ENCODE data around the gene CCNE1.

The CCNE1 gene
- 4.8 to 16.6 (median 10.2) reads per million in 3 experiments for total RNA-seq

DNA sequence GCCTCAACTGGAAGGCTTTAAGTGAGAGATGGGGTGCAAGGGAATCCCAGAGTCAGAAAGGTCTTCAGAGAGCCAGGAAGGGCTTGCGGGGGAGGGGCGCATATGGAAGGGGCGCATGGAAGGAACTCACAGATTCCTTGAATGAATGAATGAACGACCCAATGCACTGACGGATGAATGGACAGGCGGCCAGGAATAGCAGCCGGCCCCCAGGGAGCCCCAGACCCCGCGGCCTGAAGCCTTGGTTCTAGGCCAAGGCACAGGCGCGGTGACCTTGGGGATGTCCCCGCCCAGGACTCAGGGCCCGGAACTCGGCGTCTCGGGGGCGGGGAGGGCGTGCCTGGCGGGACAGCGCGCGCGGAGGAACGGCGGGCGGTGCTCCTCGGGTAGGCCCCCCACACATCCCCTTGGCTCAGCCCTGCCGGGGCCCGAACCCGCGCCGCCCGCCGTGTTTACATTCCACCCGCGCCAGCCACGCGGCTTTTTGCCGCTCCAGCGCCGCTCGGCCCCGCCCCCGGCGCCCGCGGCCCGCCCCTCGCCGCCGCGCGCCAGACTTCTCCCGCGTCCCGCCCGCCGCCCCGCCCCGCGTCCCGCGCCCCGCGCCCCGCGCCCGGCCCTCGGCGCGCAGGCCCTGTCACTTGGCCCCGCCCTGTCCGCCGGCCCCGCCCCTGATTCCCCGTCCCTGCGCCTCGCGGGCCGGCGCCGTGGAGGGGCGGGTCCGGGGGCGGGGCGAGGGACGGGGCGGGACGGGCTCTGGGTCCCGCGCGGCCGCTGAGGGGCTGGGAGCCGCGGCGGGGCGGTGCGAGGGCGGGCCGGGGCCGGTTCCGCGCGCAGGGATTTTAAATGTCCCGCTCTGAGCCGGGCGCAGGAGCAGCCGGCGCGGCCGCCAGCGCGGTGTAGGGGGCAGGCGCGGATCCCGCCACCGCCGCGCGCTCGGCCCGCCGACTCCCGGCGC, at the start of gene CCNE1:
Gene CCNE1, plus strand, starts transcription at position 867 of the 955 bp plus-strand sequence. CDS start 565 bp downstream, outside the sequence.
- peak; percentile 91 for DNase-seq

DNA sequence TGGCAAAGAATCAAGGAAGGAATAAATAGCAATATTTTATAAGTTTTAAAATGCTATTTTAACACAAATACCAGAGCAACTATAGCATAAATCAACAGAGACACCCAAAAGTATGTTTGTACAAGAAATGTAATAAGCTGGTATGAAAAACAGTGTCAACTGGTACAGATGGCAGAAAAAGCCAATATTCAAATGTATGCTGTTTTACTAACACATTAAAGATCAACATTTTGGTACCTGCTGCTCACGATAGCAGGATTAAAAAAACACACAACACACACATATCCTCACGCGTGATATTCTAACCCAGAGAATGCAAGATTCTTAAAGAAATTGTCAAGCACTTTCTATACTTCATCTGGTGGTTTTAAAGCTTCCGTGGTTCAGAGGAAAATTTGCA, 48.6 kb upstream of the CCNE1 start:
- no peak for DNase-seq

DNA sequence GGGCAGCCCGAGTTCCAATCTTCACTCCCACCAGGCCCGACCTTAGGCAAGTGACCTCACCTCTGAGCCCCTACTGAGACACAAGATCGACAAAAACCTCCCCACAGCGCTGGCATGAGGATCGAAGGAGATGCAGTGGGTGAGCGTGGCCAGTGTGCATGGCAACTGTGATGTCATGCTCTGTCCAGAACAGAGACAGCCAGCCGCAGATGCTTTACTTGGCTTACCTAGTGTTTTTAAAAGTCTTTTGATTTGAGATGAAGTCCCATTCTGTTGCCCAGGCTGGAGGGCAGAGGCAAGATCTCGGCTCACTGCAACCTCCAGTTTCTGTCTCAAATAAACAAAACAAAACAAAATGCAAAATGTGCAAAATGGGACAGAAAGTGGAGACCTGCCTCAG, 47.4 kb upstream of the CCNE1 start:
- no peak for DNase-seq

DNA sequence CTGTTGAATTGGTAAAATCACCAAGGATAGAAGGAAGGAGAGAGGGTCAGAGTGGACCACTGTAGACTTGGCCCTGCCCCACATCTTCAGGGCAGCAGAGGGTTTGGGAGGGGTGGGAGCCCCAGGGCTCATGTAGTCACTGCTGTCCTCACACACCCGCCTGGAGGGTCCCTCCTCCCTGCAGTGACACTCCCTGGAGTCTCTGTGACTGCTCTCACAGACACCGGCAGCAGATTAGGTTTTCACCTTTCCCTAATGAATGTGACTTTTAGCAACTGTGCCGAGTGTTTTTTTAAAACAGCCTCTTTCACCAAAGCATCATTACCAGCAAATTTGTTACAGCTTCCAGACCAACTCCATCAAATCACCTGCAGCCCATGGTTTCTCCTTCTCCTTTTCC, 45.7 kb upstream of the CCNE1 start:
- DNase-seq, result no peak

DNA sequence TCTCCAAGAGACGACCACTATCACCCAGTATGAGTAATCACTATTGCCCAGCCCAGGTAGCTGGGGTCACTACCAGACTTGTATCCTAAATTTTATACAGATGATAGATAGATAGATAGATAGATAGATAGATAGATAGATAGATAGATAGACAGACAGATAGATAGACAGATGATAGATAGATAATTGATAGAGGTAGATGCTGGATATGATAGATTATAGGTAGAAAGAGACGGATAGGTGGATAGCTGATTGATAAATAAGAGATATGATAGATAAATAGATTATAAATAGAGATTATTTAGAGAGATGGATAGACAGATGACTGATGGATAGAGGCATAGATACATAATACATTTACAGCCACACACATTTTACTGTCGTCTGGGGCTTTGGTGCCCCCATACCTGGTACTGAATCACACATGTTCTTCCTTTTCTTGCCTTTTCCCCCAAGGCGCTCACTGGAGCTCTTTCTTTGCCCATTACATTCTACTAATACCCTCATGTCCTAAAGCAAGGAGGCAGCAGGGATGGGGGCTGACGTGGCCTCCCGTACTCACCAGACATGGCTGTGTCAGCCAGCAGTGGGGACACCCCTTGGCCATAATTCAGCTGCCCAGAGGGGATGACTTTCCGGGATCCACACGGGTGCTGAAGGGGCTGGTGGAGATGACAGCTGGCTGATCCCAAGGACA, 44.6 kb upstream of the CCNE1 start:
- no peak for DNase-seq

DNA sequence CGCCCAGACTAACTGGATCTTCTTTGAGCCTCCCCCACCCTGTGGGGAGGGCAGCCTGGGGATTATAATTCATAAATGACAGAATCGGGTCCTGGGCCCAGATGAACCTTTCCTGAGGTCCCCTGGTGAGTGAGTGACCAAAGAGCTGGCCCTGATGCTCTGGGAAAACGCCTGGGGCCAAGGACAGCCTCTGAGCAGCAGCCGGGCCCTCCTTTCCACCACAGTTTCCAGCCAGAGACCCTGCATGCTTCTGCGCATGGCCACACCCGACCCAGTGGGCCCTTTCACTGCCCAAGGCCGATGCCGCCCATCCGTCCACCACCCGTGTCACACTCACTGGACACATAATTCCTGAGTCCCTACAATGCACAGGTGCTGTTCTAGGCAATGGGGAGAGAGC, 43.6 kb upstream of the CCNE1 start:
- DNase-seq, result no peak

DNA sequence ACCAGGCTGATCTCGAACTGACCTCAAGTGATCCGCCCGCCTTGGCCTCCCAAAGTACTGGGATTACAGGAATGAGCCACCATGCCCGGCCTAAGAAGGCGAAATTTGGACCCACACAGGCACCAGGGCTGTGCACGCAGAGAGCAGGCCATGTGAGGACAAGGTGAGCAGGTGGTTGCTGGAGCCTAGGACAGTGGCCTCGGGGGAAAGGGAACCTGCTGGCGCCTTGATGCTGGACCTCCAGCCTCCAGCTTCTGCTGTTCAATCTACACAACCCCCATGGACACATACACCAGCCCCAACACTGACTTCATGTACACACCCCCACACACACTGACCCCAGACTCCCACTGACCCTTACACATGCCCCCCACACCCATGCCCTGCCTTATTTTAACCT, 41.8 kb upstream of the CCNE1 start:
- no peak for DNase-seq

DNA sequence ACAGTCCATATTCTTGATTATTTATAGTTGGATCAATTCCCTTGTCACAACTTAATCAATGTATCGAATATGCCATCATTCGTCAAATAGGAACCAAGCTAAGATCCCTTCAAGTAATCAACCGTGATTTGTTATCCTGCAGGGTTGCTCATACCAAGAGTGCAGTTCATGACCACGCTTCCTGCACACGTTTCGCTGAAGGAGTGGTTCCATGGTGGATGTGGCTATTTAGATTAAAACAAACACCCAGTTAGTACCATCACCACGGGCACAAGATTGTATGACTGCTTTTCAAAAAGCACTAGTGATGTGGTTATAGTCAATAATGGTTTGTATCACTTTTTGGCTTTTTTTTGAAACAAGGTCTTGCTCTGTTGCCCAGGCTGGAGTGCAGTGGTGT, 41.1 kb upstream of the CCNE1 start:
- DNase-seq, result no peak

DNA sequence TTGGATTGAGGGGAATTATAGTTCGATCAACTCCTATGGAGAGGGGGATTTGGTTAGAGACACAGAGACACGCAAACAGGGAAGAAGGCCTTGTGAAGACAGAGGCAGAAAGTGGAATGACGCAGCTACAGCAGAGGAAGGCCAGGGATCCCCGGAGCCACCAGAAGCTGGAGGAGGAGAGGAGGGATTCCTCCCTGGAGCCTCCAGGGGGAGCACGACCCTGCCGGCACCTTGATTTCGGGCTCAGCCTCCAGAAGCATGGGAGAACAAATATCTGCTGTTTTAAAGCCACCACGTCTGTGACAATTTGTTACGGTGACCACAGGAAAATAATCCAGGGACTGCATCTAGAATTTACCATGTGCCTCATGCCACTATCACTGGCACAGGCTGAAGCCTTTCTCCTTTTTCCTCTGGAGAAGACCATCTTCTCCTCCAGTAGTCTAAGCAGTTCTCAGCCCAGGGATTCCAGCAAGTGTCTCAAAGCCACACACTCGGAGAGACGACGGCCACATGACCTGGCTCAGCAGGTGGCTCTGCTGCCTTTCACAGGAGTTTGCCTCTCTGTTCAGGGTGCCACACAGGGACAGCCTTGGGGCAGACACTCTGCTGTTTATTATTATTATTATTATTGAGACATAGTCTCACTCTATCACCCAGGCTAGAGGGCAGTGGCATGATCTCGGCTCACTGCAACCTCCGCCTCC, 39.9 kb upstream of the CCNE1 start:
- no peak for DNase-seq

DNA sequence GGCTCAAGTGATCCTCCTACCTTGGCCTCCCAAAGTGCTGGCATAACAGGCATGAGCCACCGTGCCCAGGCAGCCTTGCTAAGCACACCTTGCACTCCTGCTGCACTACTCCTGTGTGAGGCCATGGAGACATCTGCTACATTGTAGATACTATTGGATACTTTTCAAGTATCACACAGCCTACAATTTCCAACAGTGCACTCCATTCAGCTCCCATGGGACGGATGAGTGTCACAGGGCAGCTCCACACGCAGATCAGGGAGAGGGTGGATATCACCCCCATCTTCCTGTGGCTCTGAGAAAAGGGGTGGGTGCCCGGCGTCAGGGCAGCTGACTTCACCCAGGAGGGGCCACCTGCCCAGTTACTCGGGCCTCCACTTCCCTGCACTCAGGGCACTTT, 39.1 kb upstream of the CCNE1 start:
- DNase-seq, result no peak

DNA sequence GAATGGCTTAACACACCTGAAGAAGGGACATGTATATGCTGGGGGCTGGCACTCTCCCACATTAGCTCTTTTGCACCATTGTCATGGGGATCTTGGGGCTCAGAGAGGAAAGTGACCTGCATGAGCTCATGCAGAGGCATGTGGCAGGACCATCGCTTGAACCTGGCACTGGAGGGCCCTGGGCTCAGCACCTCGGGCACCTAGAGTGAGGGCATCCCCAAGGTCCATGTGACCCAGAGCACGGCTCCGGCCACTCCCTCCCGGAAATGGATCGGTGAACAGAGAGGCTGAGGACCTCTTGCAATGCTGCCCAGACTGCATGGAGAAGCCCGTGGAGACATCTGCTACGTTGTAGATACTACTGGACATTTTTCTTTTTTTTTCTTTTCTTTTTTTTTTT, 38.6 kb upstream of the CCNE1 start:
- no peak for DNase-seq

DNA sequence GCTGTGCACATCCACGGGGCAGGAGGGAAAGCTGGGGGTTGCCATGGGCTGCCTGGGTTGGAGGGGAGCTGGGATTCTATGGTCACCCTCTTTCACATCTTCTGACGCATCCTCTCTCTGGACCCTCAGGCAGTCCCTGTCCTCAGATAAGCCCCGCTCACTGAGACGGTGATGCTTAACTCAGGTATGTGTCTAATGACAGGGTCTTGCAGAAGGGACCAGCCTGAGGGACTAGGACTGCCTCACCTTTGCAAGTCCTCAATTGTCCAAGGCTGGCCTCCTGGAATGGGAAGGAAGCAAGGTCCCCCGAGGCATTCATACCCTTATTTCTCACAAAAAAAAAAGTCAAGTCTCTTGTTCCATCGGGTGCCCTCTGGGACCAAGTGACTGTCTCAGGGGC, 37.7 kb upstream of the CCNE1 start:
- no peak for DNase-seq

DNA sequence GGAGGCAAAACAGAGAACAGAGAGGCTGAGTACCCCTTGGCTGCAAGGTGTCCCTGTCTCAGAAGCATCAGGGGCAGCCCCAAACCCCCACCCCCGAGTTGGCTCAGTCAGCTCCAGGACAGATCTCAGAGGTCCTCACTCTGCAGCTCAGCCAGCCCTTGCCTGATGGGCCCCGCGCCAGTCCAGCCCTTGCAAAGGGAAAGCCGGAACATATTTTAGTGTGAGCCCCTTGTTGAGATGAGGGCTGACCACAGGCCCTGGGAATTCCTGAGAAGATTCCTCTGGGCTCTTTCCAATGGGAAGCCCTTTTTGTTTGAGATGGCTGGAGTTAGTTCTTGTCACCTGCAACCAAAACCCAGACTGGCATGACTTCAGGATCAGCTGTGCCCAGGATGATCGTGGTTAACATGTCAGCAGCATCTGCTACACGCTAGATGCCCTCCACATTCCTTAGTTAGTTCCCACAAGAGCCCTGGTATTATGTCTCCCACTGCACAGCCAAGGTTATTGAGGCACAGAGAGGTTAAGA, 33.9 kb upstream of the CCNE1 start:
- no peak for DNase-seq

DNA sequence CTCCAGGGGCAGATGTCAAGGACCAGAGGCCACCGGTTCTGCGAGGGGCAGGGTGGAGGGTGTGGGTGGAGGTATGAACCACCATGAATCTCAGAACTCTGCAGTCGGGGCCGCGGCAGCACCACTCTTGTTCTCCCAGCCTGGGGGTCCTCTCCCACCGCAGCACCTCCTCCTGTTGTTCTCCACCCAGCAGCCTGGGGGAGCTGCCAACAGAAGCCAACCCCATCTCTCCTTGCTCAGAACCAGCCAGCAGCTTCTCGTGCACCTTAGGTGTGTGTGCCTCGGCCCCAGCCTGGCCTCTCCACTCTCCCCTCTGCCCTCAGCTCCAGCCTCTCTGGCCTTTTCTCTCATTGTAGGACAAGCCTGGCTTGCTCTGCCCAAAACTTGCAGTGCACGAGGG, 31.9 kb upstream of the CCNE1 start:
- no peak for DNase-seq

DNA sequence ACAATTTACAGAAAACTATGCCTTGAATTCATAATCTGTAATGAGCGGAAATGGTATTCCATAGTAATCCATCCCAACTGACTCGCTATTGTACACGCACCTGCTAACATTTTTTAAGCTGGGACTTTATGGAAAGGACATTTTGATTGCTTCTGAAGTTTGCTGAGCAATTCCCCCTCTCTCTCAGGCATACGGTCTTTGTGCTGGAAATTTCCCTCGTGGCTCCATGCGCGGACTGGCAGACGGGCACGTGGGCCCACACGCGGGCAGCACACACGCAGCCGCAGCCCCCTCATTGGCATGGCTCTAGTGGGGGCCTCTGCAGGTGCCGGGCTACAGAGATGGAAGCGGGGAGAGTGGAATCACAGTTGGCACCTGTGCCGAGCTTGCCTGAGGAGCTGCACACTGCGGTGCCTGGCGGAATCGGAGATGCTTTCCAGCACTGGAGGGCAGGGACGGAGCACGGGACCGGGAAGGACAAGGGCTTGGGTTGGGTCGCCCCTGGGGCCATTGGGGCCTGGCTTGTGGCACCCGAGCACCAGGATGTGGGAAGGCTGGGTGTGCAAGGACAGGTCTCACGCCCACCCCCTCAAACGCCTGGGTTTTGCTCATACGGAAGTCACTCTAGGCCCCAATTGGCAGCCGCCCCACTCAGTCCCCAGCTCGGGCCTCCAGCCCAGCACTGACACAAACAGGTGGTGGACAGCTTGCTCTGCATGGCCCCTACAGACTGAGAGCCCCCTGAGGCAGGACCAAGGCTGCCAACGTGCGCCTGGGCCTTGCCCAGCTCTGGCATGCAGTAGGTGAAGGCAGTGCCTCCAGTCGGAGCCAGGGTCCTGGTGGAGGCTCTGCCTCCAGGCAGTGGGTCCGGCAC, 30.2 kb upstream of the CCNE1 start:
- no peak for DNase-seq

DNA sequence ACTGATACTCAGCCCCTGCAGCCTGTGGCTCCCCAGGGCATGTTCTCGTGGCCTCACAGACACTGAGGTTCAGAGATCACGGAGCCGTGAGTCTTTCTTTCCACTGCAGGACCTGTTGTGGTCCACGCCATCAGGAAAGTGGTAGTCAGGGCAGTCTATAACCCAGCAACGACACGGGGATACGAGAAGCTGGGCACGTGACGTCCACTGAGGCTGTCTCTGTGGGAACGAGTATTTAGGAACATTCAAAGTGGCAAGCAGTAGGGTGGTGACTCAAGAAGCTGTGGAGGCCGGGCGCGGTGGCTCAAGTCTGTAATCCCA, 29.6 kb upstream of the CCNE1 start:
- DNase-seq, result no peak

DNA sequence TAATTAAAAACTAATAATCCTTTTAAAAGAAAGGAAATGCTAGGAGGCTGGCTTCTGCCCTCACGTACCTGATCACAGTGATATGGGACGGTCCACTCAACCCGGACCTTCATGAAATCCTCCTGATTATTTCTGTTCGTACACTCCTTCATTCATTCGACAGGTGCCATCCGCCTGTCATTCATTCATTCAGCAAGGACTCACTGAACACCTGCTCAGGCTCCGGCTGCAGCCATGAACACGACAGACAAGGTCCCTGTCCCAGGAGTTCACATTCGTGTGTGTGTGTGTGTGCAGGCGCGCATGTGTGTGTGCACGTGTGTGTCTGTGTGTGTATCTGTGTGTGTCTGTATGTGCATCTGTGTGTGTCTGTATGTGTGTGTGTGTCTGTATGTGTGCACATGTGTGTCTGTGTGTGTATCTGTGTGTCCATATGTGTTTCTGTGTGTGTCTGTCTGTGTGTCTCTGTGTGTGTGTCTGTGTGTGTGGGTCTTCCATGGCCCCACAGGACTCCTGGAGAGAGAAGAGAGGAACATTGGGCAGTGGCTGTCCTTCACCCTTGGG, 28.1 kb upstream of the CCNE1 start:
- DNase-seq, result no peak

DNA sequence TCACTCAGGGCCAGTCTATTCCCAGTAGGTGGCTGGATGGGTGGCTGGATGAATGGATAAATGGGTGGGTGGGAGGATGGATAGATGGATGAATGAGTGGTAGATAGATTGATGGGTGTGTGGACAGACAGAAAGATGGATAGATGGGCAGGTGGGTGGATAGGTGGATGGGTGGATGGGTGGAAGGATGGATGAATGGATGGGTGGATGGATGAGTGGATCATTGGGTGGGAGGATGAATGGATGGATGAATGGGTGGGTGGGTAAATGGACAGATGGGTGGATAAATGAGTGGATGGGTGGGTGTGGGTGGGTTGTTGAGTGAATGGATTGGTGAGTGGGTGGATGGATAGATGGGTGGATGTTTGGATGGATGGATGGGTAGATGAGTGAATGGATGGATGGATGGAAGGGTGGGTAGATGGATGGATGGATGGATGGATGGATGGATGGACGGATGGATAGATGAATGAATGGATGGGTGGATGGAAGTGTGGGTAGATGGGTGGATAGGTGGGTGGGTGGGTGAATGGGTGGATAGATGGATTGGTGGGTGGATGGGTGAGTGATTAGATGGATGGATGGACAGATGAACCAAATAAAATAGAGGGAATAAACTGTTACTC, 27.1 kb upstream of the CCNE1 start:
- DNase-seq, result no peak

DNA sequence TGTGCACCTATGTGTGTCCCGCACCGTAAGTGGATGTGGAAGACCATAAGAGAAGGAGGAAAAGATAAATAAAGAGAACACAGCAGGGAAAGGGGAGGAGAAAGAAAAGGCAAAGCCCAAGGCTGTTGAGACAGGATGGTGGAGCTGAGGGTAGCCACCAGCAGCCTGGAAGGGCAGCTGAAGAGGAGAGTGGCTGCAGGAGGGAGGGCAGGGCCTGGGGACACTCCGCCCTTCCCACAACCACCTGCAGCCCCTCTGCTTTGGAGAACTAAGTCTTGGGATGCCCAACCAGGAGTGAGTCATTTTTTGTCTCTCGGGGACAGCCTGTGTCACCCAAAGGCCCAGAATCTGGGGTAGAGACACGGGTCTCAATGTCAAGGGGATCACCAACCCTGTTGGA, 26.4 kb upstream of the CCNE1 start:
- no peak for DNase-seq

DNA sequence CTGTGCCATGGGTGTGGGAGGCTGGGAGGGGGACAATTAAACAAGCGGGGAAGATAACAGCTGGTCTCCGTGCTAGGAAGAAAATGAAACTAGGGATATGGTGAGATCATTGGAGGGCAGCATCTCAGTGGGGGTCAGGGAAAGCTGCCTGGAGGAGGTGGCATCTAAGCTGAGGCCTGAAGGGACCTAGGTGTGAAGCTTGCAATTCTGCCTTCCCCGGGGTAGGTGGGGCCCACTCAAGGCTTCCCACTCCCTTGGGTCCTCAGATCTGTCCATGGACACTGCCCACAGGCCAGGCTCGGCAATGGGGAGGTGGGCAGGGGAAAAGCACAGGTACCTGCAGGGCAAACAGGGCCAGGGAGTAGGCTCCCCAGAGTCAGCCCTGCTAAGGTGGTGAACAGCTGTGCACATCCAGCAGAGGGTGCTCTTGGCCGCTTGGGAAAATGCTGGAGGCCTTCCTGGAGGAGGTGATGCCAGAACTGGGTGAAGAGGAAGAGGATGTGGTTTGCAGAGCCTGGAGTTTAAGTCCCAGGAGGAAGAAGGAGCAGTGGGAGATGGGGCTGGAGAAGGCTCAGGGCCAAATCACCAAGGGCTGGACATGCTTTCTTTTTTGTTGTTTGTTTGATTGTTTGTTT, 25.7 kb upstream of the CCNE1 start:
- DNase-seq, result no peak

DNA sequence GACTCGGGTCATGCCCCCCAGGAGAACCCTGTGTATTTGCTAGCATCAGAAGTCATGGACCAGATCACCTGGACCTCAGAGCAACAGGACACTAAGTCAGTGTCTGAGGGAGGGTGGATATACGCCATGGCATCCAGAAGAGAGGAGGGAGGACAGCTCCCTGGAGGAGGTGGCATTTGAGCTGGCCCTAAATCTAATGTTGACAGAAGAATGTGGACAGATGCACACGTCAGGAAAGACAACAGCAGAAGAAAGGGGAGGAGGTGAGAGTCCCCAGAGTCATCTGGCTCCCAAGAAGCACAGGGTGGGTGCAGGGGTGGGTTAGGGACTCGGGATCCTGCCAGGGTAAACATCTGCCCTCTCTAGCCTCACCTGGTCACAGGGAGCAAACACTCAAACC, 24.5 kb upstream of the CCNE1 start:
- DNase-seq, result no peak
